Vagina (tissue), 2 donors: ENCODE results near the gene NPRL2. TPM values are rescaled to one million over a fixed set of nuclear protein-coding genes. Genes with fewer than 3 reads are reported as not detected.

Source experiments
- DNase-seq, 2 donors: peaks; one replicate each; pipeline ENCODE4 v3.0.0-alpha.2; 2017; ENCODE audit errors: extremely low spot score in 2 of 2
- H3K27ac ChIP-seq: fragments of 200-600 bp; sonication (generic); one replicate; pipeline ENCODE4 v1.5.1; 2019
- H3K27me3 ChIP-seq: fragments of 200-600 bp; sonication (generic); one replicate; pipeline ENCODE4 v1.5.1; 2019
- H3K36me3 ChIP-seq, 2 donors: fragments of 200-600 bp; sonication (generic); one replicate each; pipeline ENCODE4 v1.5.1; 2017 to 2019
- H3K4me1 ChIP-seq: fragments of 200-600 bp; sonication (generic); one replicate; pipeline ENCODE4 v1.5.1; 2019
- H3K4me3 ChIP-seq, 2 donors: fragments of 200-600 bp; sonication (generic); 1 replicate in 1 of 2; 2 replicates in 1 of 2; pipeline ENCODE4 v1.5.1; 2016 to 2019
- H3K9me3 ChIP-seq: fragments of 200-600 bp; sonication (generic); one replicate; pipeline ENCODE4 v1.5.1; 2019
- POLR2A ChIP-seq, 2 donors: fragments of 450-650 bp; IDR thresholded peaks; one replicate each; pipeline ENCODE4 v1.6.1; 2017; ENCODE audit warnings: antibody characterized with exemption in 2 of 2, mild to moderate bottlenecking in 2 of 2, moderate library complexity in 2 of 2
- POLR2AphosphoS5 ChIP-seq, 2 donors: sonication (generic); formaldehyde crosslinking; IDR thresholded peaks; one replicate each; pipeline ENCODE4 v1.9.0; 2017; ENCODE audit warnings: antibody characterized with exemption in 2 of 2, mild to moderate bottlenecking in 2 of 2, low read depth in 1 of 2; ENCODE audit not compliant: insufficient read depth in 1 of 2
- intact Hi-C: fragments of 100-400 bp; cut with DNase I; formaldehyde crosslinking; loops from one replicate; pipeline ENCODE4 v1.15.1; 2023
- total RNA-seq: library from RNA; depleted of rRNA; stranded (reverse); fragments of >200 nt; gene quantifications from one replicate; pipeline ENCODE4 v1.2.3, GENCODE V29; 2016
- TF ChIP-seq, protein P1 (sequence below), 3 experiments: fragments of 450-650 bp in 2 of 3; fragments of 200-600 bp in 1 of 3; sonication (generic) in 1 of 3; IDR thresholded peaks; one replicate each; pipeline ENCODE4 v1.5.1; 2017 to 2019; ENCODE audit warnings: antibody characterized with exemption in 3 of 3, mild to moderate bottlenecking in 2 of 3, moderate library complexity in 2 of 3

NPRL2 gene
- total RNA-seq, 1 donor from 2014 or later = 17.2 TPM

DNA sequence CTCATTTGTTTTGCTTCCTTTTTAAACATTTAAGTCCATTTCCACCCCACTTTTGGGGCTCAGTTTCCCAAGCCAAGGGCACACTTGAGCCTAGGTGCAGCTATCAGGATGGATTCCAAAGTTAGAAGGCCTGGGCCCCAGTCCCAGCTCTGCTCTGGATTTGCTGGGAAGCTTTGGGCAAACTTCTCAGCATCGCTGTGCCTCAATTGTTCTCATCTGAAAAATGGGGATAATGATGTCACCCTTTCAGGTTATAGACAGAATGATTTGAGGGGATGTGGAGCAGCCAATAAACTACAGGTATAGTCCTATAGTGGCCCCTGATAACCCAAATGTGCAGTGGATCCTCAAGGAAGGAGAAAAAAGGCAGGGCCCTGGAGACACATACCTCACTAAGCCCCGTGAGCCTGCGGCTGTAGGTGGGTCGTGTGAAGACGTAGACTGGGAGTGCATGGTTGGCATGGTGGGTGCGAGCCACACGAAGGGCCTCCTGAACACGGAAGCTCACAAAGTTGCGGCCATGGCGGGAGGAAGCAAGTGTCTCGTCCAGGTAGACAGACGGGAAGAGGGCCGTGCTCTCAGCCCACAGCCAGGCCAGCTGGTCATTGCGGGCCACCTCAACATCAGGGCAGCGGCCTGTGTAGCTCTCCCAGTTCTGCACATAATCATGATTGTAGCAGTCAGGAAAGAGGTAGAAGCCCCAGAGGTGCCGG is 31.2 kb downstream of the NPRL2 start:
- DNase-seq = no peak
- Histone ChIP-seq H3K4me3 (peak overlapping the region; percentile 72 to 97), H3K27ac (peak overlapping the region; percentile 74), H3K4me1 (peaks cover 76% of the 10 kb centered on the region), H3K9me3 (no peaks in the 10 kb centered on the region), H3K27me3 (no peaks in the 10 kb centered on the region), H3K36me3 (peaks cover 0 to 12% of the 10 kb centered on the region in 2 donors)
- intact Hi-C loops = no loop called here
- TF ChIP-seq, protein P1, sequence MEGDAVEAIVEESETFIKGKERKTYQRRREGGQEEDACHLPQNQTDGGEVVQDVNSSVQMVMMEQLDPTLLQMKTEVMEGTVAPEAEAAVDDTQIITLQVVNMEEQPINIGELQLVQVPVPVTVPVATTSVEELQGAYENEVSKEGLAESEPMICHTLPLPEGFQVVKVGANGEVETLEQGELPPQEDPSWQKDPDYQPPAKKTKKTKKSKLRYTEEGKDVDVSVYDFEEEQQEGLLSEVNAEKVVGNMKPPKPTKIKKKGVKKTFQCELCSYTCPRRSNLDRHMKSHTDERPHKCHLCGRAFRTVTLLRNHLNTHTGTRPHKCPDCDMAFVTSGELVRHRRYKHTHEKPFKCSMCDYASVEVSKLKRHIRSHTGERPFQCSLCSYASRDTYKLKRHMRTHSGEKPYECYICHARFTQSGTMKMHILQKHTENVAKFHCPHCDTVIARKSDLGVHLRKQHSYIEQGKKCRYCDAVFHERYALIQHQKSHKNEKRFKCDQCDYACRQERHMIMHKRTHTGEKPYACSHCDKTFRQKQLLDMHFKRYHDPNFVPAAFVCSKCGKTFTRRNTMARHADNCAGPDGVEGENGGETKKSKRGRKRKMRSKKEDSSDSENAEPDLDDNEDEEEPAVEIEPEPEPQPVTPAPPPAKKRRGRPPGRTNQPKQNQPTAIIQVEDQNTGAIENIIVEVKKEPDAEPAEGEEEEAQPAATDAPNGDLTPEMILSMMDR (IDR thresholded peaks at IDR 0.05) = no peak
- no peak for TF ChIP-seq POLR2A (IDR thresholded peaks at IDR 0.05)
- no peak for TF ChIP-seq POLR2AphosphoS5 (IDR thresholded peaks at IDR 0.05; ENCODE audit: insufficient read depth in 1 of 2, low read depth in 1 of 2)

GRCh38 chr3:50318615-50319014 is 32.0 kb downstream of the NPRL2 start:
- Histone ChIP-seq H3K36me3 (peaks cover 0 to 12% of the 10 kb centered on the region in 2 donors), H3K4me3 (peak overlapping the region; percentile 13 to 72)
- DNase-seq = no peak

GRCh38 chr3:50318163-50318562 is 32.4 kb downstream of the NPRL2 start:
- TF ChIP-seq POLR2AphosphoS5 (IDR thresholded peaks at IDR 0.05; ENCODE audit: insufficient read depth in 1 of 2, low read depth in 1 of 2) = no peak
- TF ChIP-seq, protein P1 (IDR thresholded peaks at IDR 0.05) = no peak
- TF ChIP-seq POLR2A (IDR thresholded peaks at IDR 0.05) = no peak
- DNase-seq = no peak
- Histone ChIP-seq H3K27me3 (no peaks in the 10 kb centered on the region), H3K27ac (peak overlapping the region; percentile 74), H3K9me3 (no peaks in the 10 kb centered on the region), H3K4me1 (peaks cover 79% of the 10 kb centered on the region), H3K36me3 (peaks cover 0 to 12% of the 10 kb centered on the region in 2 donors), H3K4me3 (peak overlapping the region; percentile 13 to 72)
- intact Hi-C loops = no loop called here

More at GRCh38 chr3:50318615-50319014, 32.0 kb downstream of the NPRL2 start:
- H3K4me1 ChIP-seq = peaks cover 78% of the 10 kb centered on the region
- H3K27me3 ChIP-seq = no peaks in the 10 kb centered on the region
- no peaks in the 10 kb centered on the region for H3K9me3 ChIP-seq
- TF ChIP-seq POLR2A (IDR thresholded peaks at IDR 0.05) (no peak), POLR2AphosphoS5 (IDR thresholded peaks at IDR 0.05; ENCODE audit: insufficient read depth in 1 of 2, low read depth in 1 of 2) (no peak)
- TF ChIP-seq, protein P1 (IDR thresholded peaks at IDR 0.05) = no peak
- H3K27ac ChIP-seq = peak overlapping the region; percentile 74
- intact Hi-C loops = no loop called here

DNA sequence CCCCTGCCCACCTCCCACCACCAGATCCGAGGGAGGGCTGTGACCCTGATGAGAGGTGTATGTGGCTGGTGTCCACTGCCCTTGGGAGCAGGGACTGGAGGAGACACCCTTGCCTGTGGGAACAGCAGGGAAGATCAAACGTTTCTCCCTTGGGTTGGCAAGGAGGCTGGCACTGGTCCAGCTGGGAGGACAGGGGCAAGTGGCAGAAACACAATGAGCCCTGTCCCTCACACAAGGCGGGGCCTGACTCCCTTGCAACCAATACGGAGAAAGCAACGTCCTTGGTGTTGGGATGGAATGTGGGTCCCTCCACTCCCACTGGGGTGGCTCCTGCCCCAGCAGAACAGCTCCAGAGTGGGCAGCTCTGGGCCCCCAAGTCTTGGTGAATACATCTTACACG is 33.3 kb downstream of the NPRL2 start:
- Histone ChIP-seq H3K9me3 (no peaks in the 10 kb centered on the region), H3K27ac (peak overlapping the region; percentile 74), H3K4me3 (peak overlapping the region in 1 of 2 donors; percentile 1), H3K36me3 (peaks cover 0 to 12% of the 10 kb centered on the region in 2 donors), H3K27me3 (no peaks in the 10 kb centered on the region), H3K4me1 (peaks cover 75% of the 10 kb centered on the region)
- TF ChIP-seq, protein P1 (IDR thresholded peaks at IDR 0.05) = no peak
- TF ChIP-seq POLR2A (IDR thresholded peaks at IDR 0.05) (no peak), POLR2AphosphoS5 (IDR thresholded peaks at IDR 0.05; ENCODE audit: insufficient read depth in 1 of 2, low read depth in 1 of 2) (no peak)
- intact Hi-C loops = no loop called here
- no peak for DNase-seq

DNA sequence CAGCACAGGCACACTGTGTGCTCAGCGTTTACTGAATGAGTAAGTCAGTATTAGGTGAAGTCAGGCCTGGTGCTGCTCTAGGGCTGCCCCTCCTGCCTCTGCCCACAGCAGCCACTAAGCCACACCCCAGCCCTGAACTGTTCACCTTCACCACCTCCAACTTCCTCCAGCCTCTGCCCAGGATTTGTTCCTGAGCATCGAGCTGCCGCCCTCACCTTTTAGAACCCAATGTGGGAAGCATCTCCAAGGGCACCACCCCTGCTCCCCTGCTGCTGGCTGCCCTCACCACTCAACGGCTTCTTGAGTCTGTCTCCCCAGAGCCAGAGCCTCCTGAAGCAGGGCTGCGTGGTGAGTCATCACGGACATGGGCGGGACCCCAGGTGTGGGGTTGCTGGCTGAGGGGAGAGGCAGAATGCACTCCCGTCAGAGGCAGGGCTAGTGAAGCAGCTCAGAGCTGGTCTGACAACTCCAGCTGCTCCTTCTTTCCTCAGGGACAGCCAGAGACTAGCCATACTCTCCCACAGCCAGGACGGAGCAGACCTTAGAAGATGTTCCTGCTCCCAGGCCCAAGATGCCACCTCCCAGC is 33.8 kb downstream of the NPRL2 start:
- no peaks in the 10 kb centered on the region for H3K27me3 ChIP-seq
- peaks cover 69% of the 10 kb centered on the region for H3K4me1 ChIP-seq
- no peak overlapping the region for H3K4me3 ChIP-seq
- no peaks in the 10 kb centered on the region for H3K9me3 ChIP-seq
- peak; percentile 61 to 73 for TF ChIP-seq POLR2AphosphoS5 (IDR thresholded peaks at IDR 0.05; ENCODE audit: insufficient read depth in 1 of 2, low read depth in 1 of 2)
- TF ChIP-seq, protein P1 (IDR thresholded peaks at IDR 0.05) = no peak
- no peak for TF ChIP-seq POLR2A (IDR thresholded peaks at IDR 0.05)
- peak overlapping the region; percentile 74 for H3K27ac ChIP-seq
- intact Hi-C loops = no loop called here
- DNase-seq = no peak
- H3K36me3 ChIP-seq = peaks cover 0 to 12% of the 10 kb centered on the region in 2 donors
